RWPE1 (cell line): Measurements from ENCODE around the gene DPH7.
A peak's percentile ranks its signal among the peaks of the same experiment; 100 is the strongest.
"Not testable (repeated sequence)": the region's sequence is repeated elsewhere in the genome, so short reads cannot be mapped to it uniquely, and the experiment has no call there.

Experiments
- CTCF ChIA-PET: fragments of 350-600 bp; sonication (Branson Sonifier 250); formaldehyde crosslinking; extraction: SDS; loops from one replicate; lab custom pipeline; 2021; lab: Yijun Ruan, JAX
- POLR2A ChIA-PET: fragments of 400-600 bp; formaldehyde crosslinking; extraction: SDS; loops from one replicate; lab custom pipeline; 2020; ENCODE audit warnings: antibody characterized with exemption; ENCODE audit not compliant: low non-redundant PET; lab: Yijun Ruan, JAX
- DNase-seq: peaks from one replicate; pipeline ENCODE4 v3.0.0; 2012; ENCODE audit warnings: low spot score
- H3K27ac ChIP-seq: fragments of 450-650 bp; 2 replicates; pipeline ENCODE4 v1.5.1; 2017
- TF ChIP-seq, protein P1 (sequence below): fragments of 450-650 bp; conservative IDR thresholded peaks from 2 replicates; pipeline ENCODE4 v1.5.1; 2017; ENCODE audit warnings: low read depth, mild to moderate bottlenecking

Gene DPH7

DNA sequence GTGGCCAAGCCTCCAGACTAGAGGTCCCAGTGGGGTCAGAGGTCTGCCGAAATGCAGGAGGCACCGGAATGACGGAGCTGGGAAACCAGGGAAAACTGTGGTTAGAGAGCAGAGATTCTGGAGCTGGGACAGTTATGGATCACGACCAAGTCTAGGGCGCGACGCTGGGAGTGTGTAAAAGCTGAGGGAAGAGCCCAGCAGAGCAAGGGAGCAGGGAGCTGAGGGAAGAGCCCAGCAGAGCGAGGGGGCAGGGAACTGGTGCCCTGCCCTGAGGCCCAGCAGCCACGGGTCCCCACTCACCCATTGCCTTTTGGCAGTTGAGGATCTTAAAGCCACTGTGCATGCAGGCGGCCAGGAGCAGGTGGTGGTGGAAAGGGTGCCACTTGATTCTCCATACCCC, 14.6 kb downstream of the DPH7 start:
- CTCF ChIA-PET = no interaction called here
- H3K27ac ChIP-seq = peak overlapping the region; percentile 29
- TF ChIP-seq, protein P1, sequence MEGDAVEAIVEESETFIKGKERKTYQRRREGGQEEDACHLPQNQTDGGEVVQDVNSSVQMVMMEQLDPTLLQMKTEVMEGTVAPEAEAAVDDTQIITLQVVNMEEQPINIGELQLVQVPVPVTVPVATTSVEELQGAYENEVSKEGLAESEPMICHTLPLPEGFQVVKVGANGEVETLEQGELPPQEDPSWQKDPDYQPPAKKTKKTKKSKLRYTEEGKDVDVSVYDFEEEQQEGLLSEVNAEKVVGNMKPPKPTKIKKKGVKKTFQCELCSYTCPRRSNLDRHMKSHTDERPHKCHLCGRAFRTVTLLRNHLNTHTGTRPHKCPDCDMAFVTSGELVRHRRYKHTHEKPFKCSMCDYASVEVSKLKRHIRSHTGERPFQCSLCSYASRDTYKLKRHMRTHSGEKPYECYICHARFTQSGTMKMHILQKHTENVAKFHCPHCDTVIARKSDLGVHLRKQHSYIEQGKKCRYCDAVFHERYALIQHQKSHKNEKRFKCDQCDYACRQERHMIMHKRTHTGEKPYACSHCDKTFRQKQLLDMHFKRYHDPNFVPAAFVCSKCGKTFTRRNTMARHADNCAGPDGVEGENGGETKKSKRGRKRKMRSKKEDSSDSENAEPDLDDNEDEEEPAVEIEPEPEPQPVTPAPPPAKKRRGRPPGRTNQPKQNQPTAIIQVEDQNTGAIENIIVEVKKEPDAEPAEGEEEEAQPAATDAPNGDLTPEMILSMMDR = no peak
- POLR2A ChIA-PET = no interaction called here
- DNase-seq = no peak

DNA sequence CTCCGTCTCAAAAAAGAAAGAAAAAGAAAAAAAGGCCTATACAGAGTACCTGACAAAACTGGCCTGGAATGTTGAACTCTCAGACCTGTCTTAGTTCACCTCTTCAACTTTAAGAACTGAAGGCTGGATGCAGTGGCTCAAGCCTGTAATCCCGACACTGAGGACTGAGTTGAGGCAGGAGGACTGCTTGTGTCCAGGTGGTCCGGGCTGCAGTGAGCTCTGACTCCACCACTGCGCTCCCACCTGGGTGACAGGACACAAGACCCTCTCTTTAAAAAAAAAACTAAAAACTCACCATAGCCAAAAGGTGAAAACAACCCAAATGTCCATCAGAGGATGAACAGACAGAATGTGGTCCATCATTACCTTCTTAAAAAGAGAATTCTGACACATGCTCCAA, 20.6 kb downstream of the DPH7 start:
- DNase-seq = no peak
- POLR2A ChIA-PET = no interaction called here
- CTCF ChIA-PET = interaction anchor here (0.6 to 0.7 kb wide), 3 partner anchors 12 to 273 kb away, joined by 3 read pairs; no protein-coding TSS in a partner anchor
- TF ChIP-seq, protein P1 = no peak
- peak overlapping the region; percentile 90 for H3K27ac ChIP-seq

GRCh38 chr9:137556069-137556838, 22.5 kb downstream of the DPH7 start:
- DNase-seq = no peak
- ChIA-PET CTCF (no interaction called here), POLR2A (no interaction called here)
- H3K27ac ChIP-seq = peak overlapping the region; percentile 90
- TF ChIP-seq, protein P1 = no peak

DNA sequence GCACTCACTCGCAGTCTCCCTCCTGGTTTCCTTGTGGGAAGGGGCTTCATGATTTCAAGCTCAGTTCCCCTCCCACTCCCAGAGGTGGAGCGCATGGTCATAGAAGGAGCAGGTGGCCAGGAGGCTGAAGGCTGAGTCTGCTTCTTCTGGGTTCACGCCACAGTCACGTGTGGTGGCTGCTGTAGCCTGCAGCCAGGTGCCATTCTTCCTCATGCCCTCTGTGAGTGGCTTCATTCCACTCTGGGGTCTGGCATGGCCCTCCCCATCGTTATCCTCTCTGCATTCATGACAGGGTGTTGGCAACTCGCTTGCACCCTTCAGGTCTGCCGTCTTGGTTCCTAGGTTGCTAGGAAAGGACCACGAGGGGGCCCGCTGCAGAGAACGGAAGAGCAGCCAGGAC, 23.5 kb downstream of the DPH7 start:
- no peak for DNase-seq
- ChIA-PET CTCF (interaction anchor here (0.7 kb wide), 1 partner anchor 160 kb away, joined by 3 read pairs; no protein-coding TSS in a partner anchor), POLR2A (no interaction called here)
- H3K27ac ChIP-seq = peak overlapping the region; percentile 90
- TF ChIP-seq, protein P1 = no peak

DNA sequence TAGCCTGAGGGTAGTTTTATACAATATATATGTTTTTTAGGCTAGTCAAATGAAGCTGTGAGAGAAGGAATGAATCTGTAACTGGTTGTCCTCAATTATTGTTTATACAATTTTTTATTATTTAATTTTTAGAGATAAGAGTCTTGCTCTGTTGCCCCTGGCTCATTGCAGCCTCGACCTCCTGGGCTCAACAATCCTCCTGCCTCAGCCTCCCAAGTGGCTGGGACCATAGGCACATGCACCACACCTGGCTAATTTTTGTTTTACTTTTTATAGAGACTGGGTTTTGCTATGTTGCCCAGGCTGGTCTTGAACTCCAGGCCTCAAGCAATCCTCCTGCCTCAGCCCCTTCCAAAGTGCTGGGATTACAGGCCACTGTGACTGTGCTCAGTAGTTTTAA, 24.4 kb downstream of the DPH7 start:
- TF ChIP-seq, protein P1 = no peak
- DNase-seq = no peak
- H3K27ac ChIP-seq = peak overlapping the region; percentile 90
- CTCF ChIA-PET = interaction anchor here (0.6 to 0.8 kb wide), 2 partner anchors 110 to 487 kb away, joined by 3 read pairs; no protein-coding TSS in a partner anchor
- POLR2A ChIA-PET = interaction anchor here (0.5 kb wide), 1 partner anchor 64 kb away, joined by 4 read pairs; the partner anchor contains the start of gene EHMT1

GRCh38 chr9:137553654-137554053, 25.1 kb downstream of the DPH7 start:
- peak overlapping the region; percentile 90 for H3K27ac ChIP-seq
- ChIA-PET POLR2A (interaction anchor here (0.7 kb wide), 1 partner anchor 51 kb away, joined by 4 read pairs; no protein-coding TSS in a partner anchor), CTCF (interaction anchor here (0.6 to 0.8 kb wide), 2 partner anchors 110 to 486 kb away, joined by 3 read pairs; no protein-coding TSS in a partner anchor)
- DNase-seq = not testable (repeated sequence)
